ENCODE data around the gene GPR162. TPM values are rescaled to one million over a fixed set of nuclear protein-coding genes. Genes with fewer than 3 reads are reported as not detected.

Gene GPR162
- polyA plus RNA-seq, 1 experiment, result 5.2 TPM

GRCh38 chr12:6782850-6783566 lies 38.6 kb upstream of the GPR162 start:
- H3K4me3 ChIP-seq (ENCODE audit: low read depth, low read length), result no peak overlapping the region
- TF ChIP-seq, protein P1, sequence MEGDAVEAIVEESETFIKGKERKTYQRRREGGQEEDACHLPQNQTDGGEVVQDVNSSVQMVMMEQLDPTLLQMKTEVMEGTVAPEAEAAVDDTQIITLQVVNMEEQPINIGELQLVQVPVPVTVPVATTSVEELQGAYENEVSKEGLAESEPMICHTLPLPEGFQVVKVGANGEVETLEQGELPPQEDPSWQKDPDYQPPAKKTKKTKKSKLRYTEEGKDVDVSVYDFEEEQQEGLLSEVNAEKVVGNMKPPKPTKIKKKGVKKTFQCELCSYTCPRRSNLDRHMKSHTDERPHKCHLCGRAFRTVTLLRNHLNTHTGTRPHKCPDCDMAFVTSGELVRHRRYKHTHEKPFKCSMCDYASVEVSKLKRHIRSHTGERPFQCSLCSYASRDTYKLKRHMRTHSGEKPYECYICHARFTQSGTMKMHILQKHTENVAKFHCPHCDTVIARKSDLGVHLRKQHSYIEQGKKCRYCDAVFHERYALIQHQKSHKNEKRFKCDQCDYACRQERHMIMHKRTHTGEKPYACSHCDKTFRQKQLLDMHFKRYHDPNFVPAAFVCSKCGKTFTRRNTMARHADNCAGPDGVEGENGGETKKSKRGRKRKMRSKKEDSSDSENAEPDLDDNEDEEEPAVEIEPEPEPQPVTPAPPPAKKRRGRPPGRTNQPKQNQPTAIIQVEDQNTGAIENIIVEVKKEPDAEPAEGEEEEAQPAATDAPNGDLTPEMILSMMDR (IDR thresholded peaks at IDR 0.05; ENCODE audit: low read depth, low read length), result no peak
- H3K9me3 ChIP-seq (ENCODE audit: control insufficient read depth, insufficient read depth, low read length), result no peaks in the 10 kb centered on the region
- DNase-seq (ENCODE audit: low read depth, low spot score), result no peak
- no peaks in the 10 kb centered on the region for H3K27me3 ChIP-seq (ENCODE audit: control insufficient read depth, insufficient read depth, low read length)
- ChIA-PET CTCF (interaction anchor here (0.5 to 7.6 kb wide), 6 partner anchors 16 to 225 kb away, joined by 3 to 124 read pairs (median 6); partner anchors contain the start of genes MLF2 and PTMS), POLR2A (no interaction called here)
- no peak overlapping the region for H3K27ac ChIP-seq (ENCODE audit: low read depth, low read length)

- no peak for DNase-seq (ENCODE audit: low read depth, low spot score)
- TF ChIP-seq, protein P1 (IDR thresholded peaks at IDR 0.05; ENCODE audit: low read depth, low read length), result no peak
- no peaks in the 10 kb centered on the region for H3K27me3 ChIP-seq (ENCODE audit: control insufficient read depth, insufficient read depth, low read length)
- H3K9me3 ChIP-seq (ENCODE audit: control insufficient read depth, insufficient read depth, low read length), result no peaks in the 10 kb centered on the region
- H3K27ac ChIP-seq (ENCODE audit: low read depth, low read length), result no peak overlapping the region
- H3K4me3 ChIP-seq (ENCODE audit: low read depth, low read length), result no peak overlapping the region
- ChIA-PET CTCF (interaction anchor here (1.1 to 7.6 kb wide), 4 partner anchors 17 to 41 kb away, joined by 6 to 124 read pairs (median 6); partner anchors contain the start of gene MLF2), POLR2A (interaction anchor here (0.7 kb wide), 1 partner anchor 17 kb away, joined by 3 read pairs; no protein-coding TSS in a partner anchor)
These were observed 37.8 kb upstream of the GPR162 start for GRCh38 chr12:6783828-6784227.

DNA sequence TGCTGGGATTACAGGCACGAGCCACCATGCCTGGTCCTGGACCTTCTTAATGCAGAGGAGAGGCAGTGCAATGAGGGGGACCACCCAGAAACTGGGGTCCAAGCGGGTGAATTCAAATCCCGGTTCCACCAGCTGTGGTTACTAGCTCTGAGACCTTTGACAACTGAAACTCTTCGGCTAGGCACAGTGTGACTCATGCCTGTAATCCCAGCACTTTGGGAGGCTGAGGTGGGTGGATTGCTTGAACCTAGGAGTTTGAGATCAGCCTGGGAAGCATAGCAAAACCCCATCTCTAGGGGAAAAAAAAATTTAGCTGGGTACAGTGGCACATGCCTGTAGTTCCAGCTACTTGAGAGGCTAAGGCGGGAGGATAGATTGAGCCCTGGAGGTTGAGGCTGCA lies 37.3 kb upstream of the GPR162 start:
- no peak overlapping the region for H3K27ac ChIP-seq (ENCODE audit: low read depth, low read length)
- CTCF ChIA-PET, result interaction anchor here (1.1 to 2.3 kb wide), 4 partner anchors 17 to 41 kb away, joined by 6 to 7 read pairs (median 6); partner anchors contain the start of genes MLF2 and PTMS
- POLR2A ChIA-PET, result interaction anchor here (0.6 kb wide), 1 partner anchor 95 kb away, joined by 7 read pairs; the partner anchor contains the start of gene ZNF384
- TF ChIP-seq, protein P1 (IDR thresholded peaks at IDR 0.05; ENCODE audit: low read depth, low read length), result no peak
- no peak overlapping the region for H3K4me3 ChIP-seq (ENCODE audit: low read depth, low read length)
- H3K27me3 ChIP-seq (ENCODE audit: control insufficient read depth, insufficient read depth, low read length), result no peaks in the 10 kb centered on the region
- no peaks in the 10 kb centered on the region for H3K9me3 ChIP-seq (ENCODE audit: control insufficient read depth, insufficient read depth, low read length)
- no peak for DNase-seq (ENCODE audit: low read depth, low spot score)

DNA sequence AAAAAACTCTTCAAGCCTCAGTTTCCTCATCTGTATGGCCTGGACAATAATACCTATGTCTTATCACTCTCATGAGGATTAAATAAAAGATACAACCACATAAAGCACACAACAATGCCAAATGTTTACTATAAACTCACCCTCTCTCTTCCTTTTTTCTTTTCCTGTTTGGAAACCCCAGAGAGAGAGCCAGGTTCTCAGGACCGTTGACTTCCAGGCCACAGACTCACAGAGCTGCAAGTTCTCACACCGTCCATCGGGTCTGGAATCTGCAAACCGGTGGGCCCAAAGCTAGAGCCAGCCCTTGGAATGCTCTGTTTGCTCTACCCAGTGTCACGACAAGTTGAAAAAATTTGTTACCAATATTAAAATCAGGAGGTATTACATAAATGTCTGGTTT lies 36.9 kb upstream of the GPR162 start:
- POLR2A ChIA-PET, result interaction anchor here (0.6 kb wide), 2 partner anchors 95 to 199 kb away, joined by 3 to 7 read pairs; partner anchors contain the start of gene ZNF384
- H3K27me3 ChIP-seq (ENCODE audit: control insufficient read depth, insufficient read depth, low read length), result no peaks in the 10 kb centered on the region
- H3K27ac ChIP-seq (ENCODE audit: low read depth, low read length), result no peak overlapping the region
- DNase-seq (ENCODE audit: low read depth, low spot score), result no peak
- CTCF ChIA-PET, result interaction anchor here (1.1 to 2.3 kb wide), 3 partner anchors 18 to 40 kb away, joined by 6 to 7 read pairs (median 6); partner anchors contain the start of genes MLF2 and PTMS
- TF ChIP-seq, protein P1 (IDR thresholded peaks at IDR 0.05; ENCODE audit: low read depth, low read length), result no peak
- H3K4me3 ChIP-seq (ENCODE audit: low read depth, low read length), result no peak overlapping the region
- no peaks in the 10 kb centered on the region for H3K9me3 ChIP-seq (ENCODE audit: control insufficient read depth, insufficient read depth, low read length)

Data from AG04450 (cell line).